HG03521 (cell line): ENCODE data around the gene ZNF345.

Experiments used
- ATAC-seq: cut with Tn5 transposase; IDR thresholded peaks from one replicate; pipeline ENCODE4 v1.9.1; 2021; ENCODE audit warnings: mild to moderate bottlenecking, moderate library complexity; ENCODE audit not compliant: unreplicated experiment

ZNF345 gene

GRCh38 chr19:36850559-36851442 is at the start of gene ZNF345:
TSS of gene ZNF345 (plus strand) at chr19:36850876. CDS start at chr19:36876831, 25,955 bp downstream.
- peak; percentile 59 for ATAC-seq

GRCh38 chr19:36805364-36805763 is 45.3 kb upstream of the ZNF345 start:
- no peak for ATAC-seq

GRCh38 chr19:36807029-36807428 is 43.6 kb upstream of the ZNF345 start:
- ATAC-seq: no peak

- no peak for ATAC-seq
These were observed 31.5 kb upstream of the ZNF345 start for GRCh38 chr19:36819130-36819630.

- no peak for ATAC-seq
These were observed 28.9 kb upstream of the ZNF345 start for GRCh38 chr19:36821758-36822157.

- ATAC-seq: no peak
These were observed 17.2 kb upstream of the ZNF345 start for GRCh38 chr19:36833430-36833829.

- ATAC-seq: no peak
These were observed 13.3 kb upstream of the ZNF345 start for GRCh38 chr19:36837176-36837905.

- peak; percentile 86 for ATAC-seq
These were observed 12.5 kb upstream of the ZNF345 start, which contains the start of gene ZNF790 for GRCh38 chr19:36837906-36838783. TSS of gene ZNF790 (minus strand) at chr19:36838387. CDS start at chr19:36825619, 12,768 bp downstream.

- no peak for ATAC-seq
These were observed 11.8 kb upstream of the ZNF345 start for GRCh38 chr19:36838784-36839324.

GRCh38 chr19:36847968-36848367 is 2.7 kb upstream of the ZNF345 start:
- no peak for ATAC-seq

- peak; percentile 84 for ATAC-seq
These were observed 746 bp upstream of the ZNF345 start for GRCh38 chr19:36849701-36850558.

GRCh38 chr19:36851898-36852297 is 1.2 kb downstream of the ZNF345 start:
- ATAC-seq: no peak

GRCh38 chr19:36876993-36877938 is 26.6 kb downstream of the ZNF345 start:
- ATAC-seq: no peak

GRCh38 chr19:36891768-36892357 is 41.2 kb downstream of the ZNF345 start:
- no peak for ATAC-seq

GRCh38 chr19:36894849-36895383 is 44.2 kb downstream of the ZNF345 start:
- ATAC-seq: no peak

- ATAC-seq: no peak
These were observed 47.7 kb downstream of the ZNF345 start for GRCh38 chr19:36898422-36898821.

- ATAC-seq: peak; percentile 78
These were observed 65.5 kb downstream of the ZNF345 start, which contains the start of the genes ZNF568 and ZNF829 for GRCh38 chr19:36915992-36916830. TSS of gene ZNF568 (plus strand) at chr19:36916332. CDS start at chr19:36922771, 6,439 bp downstream. TSS of gene ZNF829 (minus strand) at chr19:36916291. CDS start at chr19:36915167, 1,124 bp downstream.
